Measurements from ENCODE around the gene BAG1. TPM values are rescaled to one million over a fixed set of nuclear protein-coding genes. Genes with fewer than 3 reads are reported as not detected.

Gene BAG1
- total RNA-seq, 1 donor: 54.1 TPM

DNA sequence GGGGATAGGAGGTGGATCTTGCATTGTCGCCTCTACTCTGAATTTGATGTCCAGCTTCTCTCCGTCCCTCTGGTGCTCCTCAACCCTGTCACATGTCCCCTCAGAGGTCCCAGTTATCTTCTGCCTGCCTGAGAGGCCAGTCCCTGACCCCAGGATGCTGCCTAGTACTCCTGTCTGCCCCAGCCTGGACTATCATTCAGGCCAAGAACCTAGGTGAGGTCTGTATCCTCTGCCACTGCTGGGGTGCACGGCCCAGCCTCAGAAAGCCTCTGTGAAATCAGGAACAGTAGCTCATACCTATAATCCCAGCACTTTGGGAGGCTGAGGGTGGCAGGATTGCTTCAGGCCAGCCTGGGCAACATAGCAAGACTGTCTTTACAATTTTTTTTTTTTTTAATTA lies 15.9 kb downstream of the BAG1 start:
- TF ChIP-seq, protein P1, sequence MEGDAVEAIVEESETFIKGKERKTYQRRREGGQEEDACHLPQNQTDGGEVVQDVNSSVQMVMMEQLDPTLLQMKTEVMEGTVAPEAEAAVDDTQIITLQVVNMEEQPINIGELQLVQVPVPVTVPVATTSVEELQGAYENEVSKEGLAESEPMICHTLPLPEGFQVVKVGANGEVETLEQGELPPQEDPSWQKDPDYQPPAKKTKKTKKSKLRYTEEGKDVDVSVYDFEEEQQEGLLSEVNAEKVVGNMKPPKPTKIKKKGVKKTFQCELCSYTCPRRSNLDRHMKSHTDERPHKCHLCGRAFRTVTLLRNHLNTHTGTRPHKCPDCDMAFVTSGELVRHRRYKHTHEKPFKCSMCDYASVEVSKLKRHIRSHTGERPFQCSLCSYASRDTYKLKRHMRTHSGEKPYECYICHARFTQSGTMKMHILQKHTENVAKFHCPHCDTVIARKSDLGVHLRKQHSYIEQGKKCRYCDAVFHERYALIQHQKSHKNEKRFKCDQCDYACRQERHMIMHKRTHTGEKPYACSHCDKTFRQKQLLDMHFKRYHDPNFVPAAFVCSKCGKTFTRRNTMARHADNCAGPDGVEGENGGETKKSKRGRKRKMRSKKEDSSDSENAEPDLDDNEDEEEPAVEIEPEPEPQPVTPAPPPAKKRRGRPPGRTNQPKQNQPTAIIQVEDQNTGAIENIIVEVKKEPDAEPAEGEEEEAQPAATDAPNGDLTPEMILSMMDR (IDR thresholded peaks at IDR 0.05; ENCODE audit: insufficient read depth, low read length): no peak
- no peak for DNase-seq (ENCODE audit: low read depth)
- H3K4me3 ChIP-seq (ENCODE audit: low read depth, low read length): no peak overlapping the region

DNA sequence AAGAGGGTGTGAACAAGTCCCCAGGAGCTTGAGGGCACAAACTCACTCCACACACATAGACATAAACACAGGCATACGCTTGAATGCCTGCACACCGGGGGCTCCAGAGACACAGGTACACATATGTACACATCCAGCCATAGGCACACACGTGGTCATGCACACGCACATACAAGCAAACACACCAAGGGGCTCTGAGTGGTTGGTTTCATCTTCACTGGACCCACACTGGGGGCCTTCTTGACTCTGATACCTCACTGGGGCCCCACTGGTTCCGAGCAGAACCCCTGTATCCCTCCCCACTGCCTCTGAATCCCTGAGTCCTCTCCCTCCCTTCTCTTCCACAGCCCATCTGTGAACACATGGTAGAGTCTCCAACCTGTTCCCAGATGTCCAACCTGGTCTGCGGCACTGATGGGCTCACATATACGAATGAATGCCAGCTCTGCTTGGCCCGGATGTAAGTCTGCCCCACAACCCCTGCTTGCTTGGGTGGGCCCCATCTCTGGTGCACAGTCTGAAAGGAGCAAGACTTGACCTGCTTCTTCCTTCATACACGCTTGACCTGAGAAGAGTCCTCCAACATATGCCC lies 18.1 kb downstream of the BAG1 start:
- TF ChIP-seq, protein P1 (IDR thresholded peaks at IDR 0.05; ENCODE audit: insufficient read depth, low read length): no peak
- no peak for DNase-seq (ENCODE audit: low read depth)
- no peak overlapping the region for H3K4me3 ChIP-seq (ENCODE audit: low read depth, low read length)

DNA sequence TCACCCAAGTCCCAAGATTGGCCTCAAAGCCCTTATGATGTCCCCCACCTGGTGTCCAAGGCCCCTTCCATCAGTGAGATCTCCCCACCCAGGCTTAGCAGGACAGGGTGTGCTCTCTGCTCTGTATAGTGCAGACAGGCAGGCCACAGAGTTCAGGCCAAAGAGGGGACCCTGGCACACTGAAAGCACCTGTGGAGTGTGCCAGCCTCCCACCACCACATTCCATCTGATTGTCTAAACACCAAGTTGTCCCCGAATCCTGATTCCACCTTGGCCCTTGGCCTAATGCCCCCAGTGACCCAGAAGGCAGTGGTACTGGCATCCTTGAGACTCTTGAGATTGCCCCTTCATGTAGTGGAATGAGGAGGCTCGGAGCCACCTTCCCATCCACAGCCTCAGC lies 19.2 kb downstream of the BAG1 start:
- no peak for DNase-seq (ENCODE audit: low read depth)
- no peak overlapping the region for H3K4me3 ChIP-seq (ENCODE audit: low read depth, low read length)
- TF ChIP-seq, protein P1 (IDR thresholded peaks at IDR 0.05; ENCODE audit: insufficient read depth, low read length): no peak

DNA sequence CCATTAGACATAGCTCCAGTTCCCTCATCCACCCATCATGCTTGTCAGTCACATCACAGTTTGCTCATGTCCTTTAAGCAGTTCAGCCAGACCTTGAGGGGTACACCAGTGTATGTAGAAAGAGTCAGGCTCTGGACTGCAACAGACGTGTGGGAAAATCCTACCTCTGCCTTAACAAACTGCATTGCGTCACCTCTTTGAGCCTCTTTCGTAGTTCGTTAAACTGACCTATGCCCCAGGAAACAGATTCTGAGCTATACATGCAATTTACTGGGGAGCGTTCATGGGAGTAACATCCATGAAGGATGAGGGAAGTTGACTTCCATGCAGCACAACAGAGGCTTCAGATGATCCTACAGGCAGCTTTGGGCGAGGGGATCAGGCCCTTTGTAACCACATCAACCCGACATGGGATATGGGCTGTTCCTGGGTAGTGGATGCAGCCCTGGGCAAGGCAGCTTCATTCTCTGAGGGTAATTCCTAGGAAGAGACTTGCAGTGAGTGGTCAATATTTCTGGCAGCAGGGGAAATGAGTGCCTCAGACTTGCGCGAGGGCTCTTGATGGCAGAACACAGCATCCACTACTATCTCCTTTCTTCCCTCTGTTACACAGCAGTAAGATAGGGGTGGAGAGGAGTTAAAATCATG lies 20.2 kb downstream of the BAG1 start:
- TF ChIP-seq, protein P1 (IDR thresholded peaks at IDR 0.05; ENCODE audit: insufficient read depth, low read length): no peak
- H3K4me3 ChIP-seq (ENCODE audit: low read depth, low read length): no peak overlapping the region
- DNase-seq (ENCODE audit: low read depth): no peak

DNA sequence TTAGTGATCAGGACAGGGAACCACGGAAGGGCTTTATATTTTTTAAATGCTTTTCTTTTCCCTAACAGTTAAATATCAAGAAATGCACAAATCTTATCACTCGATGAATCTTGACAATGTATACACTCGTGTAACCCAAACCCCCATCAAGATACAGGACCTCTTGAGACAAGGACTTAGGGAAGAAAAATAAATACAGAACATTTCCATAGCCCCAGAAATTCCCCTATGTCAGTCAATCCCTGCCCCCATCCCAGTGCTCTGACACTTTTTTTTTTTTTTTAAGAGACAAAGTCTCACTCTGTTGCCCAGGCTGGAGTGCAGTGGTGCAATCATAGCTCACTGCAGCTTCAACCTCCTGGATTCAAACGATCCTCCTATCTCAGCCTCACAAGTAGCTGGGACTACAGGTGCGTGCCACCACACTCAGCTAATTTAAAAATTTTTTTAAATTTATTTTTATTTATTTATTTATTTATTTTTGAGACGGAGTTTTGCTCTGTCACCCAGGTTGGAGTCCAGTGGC lies 21.8 kb downstream of the BAG1 start:
- DNase-seq (ENCODE audit: low read depth): no peak
- TF ChIP-seq, protein P1 (IDR thresholded peaks at IDR 0.05; ENCODE audit: insufficient read depth, low read length): no peak
- H3K4me3 ChIP-seq (ENCODE audit: low read depth, low read length): no peak overlapping the region

DNA sequence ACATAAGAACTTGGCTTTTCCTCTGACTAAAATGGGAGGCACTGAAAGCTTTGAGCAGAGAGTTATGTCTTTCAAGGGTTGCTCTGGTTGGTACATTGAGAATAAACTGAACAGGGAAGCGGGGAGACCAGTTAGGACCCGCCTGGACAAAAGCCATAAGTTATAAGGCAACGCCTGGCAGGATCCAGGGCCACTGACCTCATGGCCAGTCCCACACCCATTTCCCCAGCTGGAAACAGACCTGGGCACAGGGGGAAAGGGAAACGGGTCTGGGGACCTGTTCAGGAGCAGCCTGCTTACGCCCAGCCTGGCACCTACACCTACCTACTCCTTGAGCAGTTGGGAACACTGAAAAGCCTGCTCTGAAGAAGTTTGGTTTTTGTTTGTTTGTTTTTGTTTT lies 23.2 kb downstream of the BAG1 start:
- DNase-seq (ENCODE audit: low read depth): no peak
- H3K4me3 ChIP-seq (ENCODE audit: low read depth, low read length): no peak overlapping the region
- TF ChIP-seq, protein P1 (IDR thresholded peaks at IDR 0.05; ENCODE audit: insufficient read depth, low read length): no peak

Measured in fibroblast of the aortic adventitia (primary cell).